OCI-LY7 (cell line): ENCODE results near the gene P4HTM. TPM values are rescaled to one million over a fixed set of nuclear protein-coding genes. Genes with fewer than 3 reads are reported as not detected.

Experiments
- BruUV-seq: library from RNA; stranded (reverse); fragments of 400-500 nt; replicated peaks from 2 replicates; lab custom pipeline; 2021; lab: Mats Ljungman, UMichigan
- CTCF ChIA-PET: fragments of 300-600 bp; sonication (Branson Sonifier 250); formaldehyde crosslinking; loops from one replicate; lab custom pipeline; 2022; ENCODE audit warnings: antibody characterized with exemption; ENCODE audit not compliant: unreplicated experiment; lab: Charles Lee
- POLR2A ChIA-PET: fragments of 300-600 bp; sonication (Branson Sonifier 250); formaldehyde crosslinking; loops from one replicate; lab custom pipeline; 2022; ENCODE audit warnings: antibody characterized with exemption; lab: Charles Lee
- DNase-seq: peaks from one replicate; pipeline ENCODE4 v3.0.0-alpha.2; 2015; ENCODE audit warnings: low spot score
- H2AFZ ChIP-seq: fragments of 200-600 bp; sonication (generic), shearing (Covaris generic); 2 replicates; pipeline ENCODE4 v1.6.1; 2014; ENCODE audit warnings: mild to moderate bottlenecking, antibody characterized with exemption, low read length, moderate library complexity
- H3K27ac ChIP-seq: fragments of 200-600 bp; sonication (generic); 2 replicates; pipeline ENCODE4 v1.5.1; 2014; ENCODE audit warnings: mixed run types, low read depth, mild to moderate bottlenecking, moderate library complexity, low read length, inconsistent platforms; ENCODE audit not compliant: poor library complexity, severe bottlenecking
- H3K36me3 ChIP-seq: fragments of 200-600 bp; sonication (generic); 2 replicates; pipeline ENCODE4 v1.6.1; 2014; ENCODE audit warnings: mild to moderate bottlenecking, antibody characterized with exemption, low read length, moderate library complexity, mixed read lengths; ENCODE audit not compliant: insufficient read depth
- H3K4me1 ChIP-seq: fragments of 200-600 bp; sonication (generic); 2 replicates; pipeline ENCODE4 v1.5.1; 2014; ENCODE audit warnings: mild to moderate bottlenecking, low read length; ENCODE audit not compliant: insufficient read depth, poor library complexity, severe bottlenecking
- H3K4me2 ChIP-seq: fragments of 200-600 bp; sonication (generic); 2 replicates; pipeline ENCODE4 v1.6.1; 2014; ENCODE audit warnings: mild to moderate bottlenecking, low read length
- H3K4me3 ChIP-seq: fragments of 200-600 bp; sonication (generic); 2 replicates; pipeline ENCODE4 v1.5.1; 2014; ENCODE audit warnings: mild to moderate bottlenecking, low read depth, low read length; ENCODE audit not compliant: poor library complexity, severe bottlenecking
- H3K79me2 ChIP-seq: fragments of 200-600 bp; sonication (generic); 2 replicates; pipeline ENCODE4 v1.6.1; 2016; ENCODE audit warnings: low read depth, mild to moderate bottlenecking, low read length, moderate library complexity, mixed read lengths; ENCODE audit not compliant: insufficient read depth
- H3K9me2 ChIP-seq: fragments of 200-600 bp; sonication (generic); 2 replicates; pipeline ENCODE4 v1.6.1; 2016; ENCODE audit warnings: mild to moderate bottlenecking, low read length, mixed read lengths; ENCODE audit not compliant: insufficient read depth
- H3K9me3 ChIP-seq: fragments of 200-600 bp; sonication (generic); 2 replicates; pipeline ENCODE4 v1.6.1; 2014; ENCODE audit warnings: mild to moderate bottlenecking, mixed run types, low read length, mixed read lengths
- H4K20me1 ChIP-seq: fragments of 200-600 bp; sonication (generic); 2 replicates; pipeline ENCODE4 v1.6.1; 2014; ENCODE audit warnings: mild to moderate bottlenecking, antibody characterized with exemption, low read length, moderate library complexity, mixed read lengths; ENCODE audit not compliant: insufficient read depth
- CTCF ChIP-seq: fragments of 200-600 bp; sonication (generic); conservative IDR thresholded peaks from 2 replicates; pipeline ENCODE4 v1.5.1; 2014; ENCODE audit warnings: mild to moderate bottlenecking, antibody characterized with exemption, low read length, moderate library complexity, mixed read lengths
- EZH2phosphoT487 ChIP-seq: fragments of 200-600 bp; sonication (generic); IDR thresholded peaks from 2 replicates; pipeline ENCODE4 v1.6.1; 2018; ENCODE audit warnings: low read depth, borderline replicate concordance, mild to moderate bottlenecking, mixed run types, antibody characterized with exemption, low read length, moderate library complexity, mixed read lengths
- intact Hi-C: fragments of 100-400 bp; cut with micrococcal nuclease; formaldehyde crosslinking; loops from one replicate; pipeline ENCODE4 v1.10.0; 2022; ENCODE audit not compliant: unreplicated experiment
- total RNA-seq, 2 experiments: library from RNA; depleted of rRNA in 1 of 2; stranded (reverse); fragments of >200 nt in 1 of 2; shearing (Covaris generic) in 1 of 2; gene quantifications; 2 replicates each; pipeline ENCODE4 v1.2.3, GENCODE V29; 2014 to 2022

The P4HTM gene
- total RNA-seq, 2 experiments from 2014 or later = 36.9 to 45.3 TPM

- H3K9me3 ChIP-seq = no peaks in the 10 kb centered on the region
- H3K4me1 ChIP-seq = peaks cover 22% of the 10 kb centered on the region
- DNase-seq = no peak
- no peaks in the 10 kb centered on the region for H3K9me2 ChIP-seq
- H2AFZ ChIP-seq = no peak overlapping the region
- peaks cover 20% of the 10 kb centered on the region; the same call in 1 of the 2 replicates for H3K79me2 ChIP-seq
- no peak overlapping the region for H3K27ac ChIP-seq
- H3K4me3 ChIP-seq = no peak overlapping the region
- intact Hi-C loops = no loop called here
- ChIA-PET POLR2A (interaction anchor here (0.5 to 2.0 kb wide), 2 partner anchors 10 to 1482 kb away, joined by 4 to 9 read pairs; partner anchors contain the start of gene WDR6), CTCF (interaction anchor here (1.1 kb wide), 1 partner anchor 9 kb away, joined by 3 read pairs; the partner anchor contains the start of gene WDR6)
- BruUV-seq = no TSS peak
- peaks cover 53% of the 10 kb centered on the region for H3K36me3 ChIP-seq
- H3K4me2 ChIP-seq = no peak overlapping the region
- no peaks in the 10 kb centered on the region for H4K20me1 ChIP-seq
- TF ChIP-seq EZH2phosphoT487 = no peak
- TF ChIP-seq CTCF = no peak
These were observed 26.6 kb downstream of the P4HTM start for GRCh38 chr3:49016414-49017228.

- TF ChIP-seq CTCF (no peak), EZH2phosphoT487 (no peak)
- CTCF ChIA-PET = interaction anchor here (1.1 kb wide), 1 partner anchor 10 kb away, joined by 3 read pairs; the partner anchor contains the start of gene WDR6
- H3K4me1 ChIP-seq = peaks cover 22% of the 10 kb centered on the region
- no TSS peak for BruUV-seq
- POLR2A ChIA-PET = interaction anchor here (0.5 to 2.0 kb wide), 2 partner anchors 10 to 1481 kb away, joined by 4 to 9 read pairs; partner anchors contain the start of gene WDR6
- peaks cover 47% of the 10 kb centered on the region for H3K36me3 ChIP-seq
- no peaks in the 10 kb centered on the region for H3K9me3 ChIP-seq
- H4K20me1 ChIP-seq = no peaks in the 10 kb centered on the region
- no peaks in the 10 kb centered on the region for H3K9me2 ChIP-seq
- H3K4me2 ChIP-seq = peak overlapping the region; percentile 90
- H3K4me3 ChIP-seq = peak overlapping the region; percentile 80
- peaks cover 23% of the 10 kb centered on the region; the same call in 1 of the 2 replicates for H3K79me2 ChIP-seq
- intact Hi-C loops = no loop called here
- DNase-seq = no peak
- H3K27ac ChIP-seq = no peak overlapping the region
- no peak overlapping the region for H2AFZ ChIP-seq
These were observed 27.4 kb downstream of the P4HTM start for GRCh38 chr3:49017229-49017970.
